ENCODE data around the gene TICAM2. TPM values are rescaled to one million over a fixed set of nuclear protein-coding genes. Genes with fewer than 3 reads are reported as not detected.
A peak's percentile ranks its signal among the peaks of the same experiment; 100 is the strongest.

The TICAM2 gene
- total RNA-seq, 4 donors from 2014 or later = 0.59 to 1.3 (median 0.78) TPM

DNA sequence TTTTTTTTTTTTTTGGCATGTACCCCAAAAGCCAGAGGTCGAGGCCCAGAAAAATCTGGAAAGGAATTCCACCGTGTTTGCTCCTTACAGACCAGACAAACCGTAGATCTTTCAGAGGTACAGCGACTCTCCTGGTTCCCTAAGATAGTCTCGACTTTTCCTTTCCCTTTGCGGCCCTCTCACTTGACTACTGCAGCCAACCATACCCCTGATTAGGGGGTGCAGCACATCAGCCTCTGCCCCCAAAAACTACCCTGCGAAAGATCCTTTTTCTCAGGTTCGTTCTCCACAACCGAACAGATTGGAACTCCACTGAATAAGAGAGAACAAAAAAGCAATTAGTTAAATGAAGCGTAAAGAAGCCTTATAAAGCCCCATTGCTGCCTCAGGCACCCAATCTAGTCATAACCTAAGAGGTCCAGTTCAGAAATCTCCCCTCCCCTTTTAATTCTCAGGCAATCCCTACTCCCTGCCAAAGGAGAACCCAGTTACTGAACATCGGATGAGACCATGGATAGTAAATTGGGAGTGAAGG, 379 bp upstream of the TICAM2 start:
- Histone ChIP-seq H3K4me3 (peak overlapping the region; percentile 74 to 93 (median 86)), H3K4me1 (peaks cover 32 to 35% of the 10 kb centered on the region in 2 donors), H3K27ac (peak overlapping the region; percentile 87 to 97 (median 94)), H3K9me3 (no peaks in the 10 kb centered on the region), H3K36me3 (no peaks in the 10 kb centered on the region), H3K27me3 (no peaks in the 10 kb centered on the region)
- peak; percentile 30 to 46 for ATAC-seq
- no peak for DNase-seq
- in situ Hi-C loops (cut with MboI; ENCODE audit: low sequenced_read_pairs in 4 of 4) = no loop called here
- intact Hi-C loops (cut with DNase I; ENCODE audit: low total_unique reads) = no loop called here
- no peak for TF ChIP-seq POLR2A (IDR thresholded peaks at IDR 0.05)
- TF ChIP-seq, protein P1, sequence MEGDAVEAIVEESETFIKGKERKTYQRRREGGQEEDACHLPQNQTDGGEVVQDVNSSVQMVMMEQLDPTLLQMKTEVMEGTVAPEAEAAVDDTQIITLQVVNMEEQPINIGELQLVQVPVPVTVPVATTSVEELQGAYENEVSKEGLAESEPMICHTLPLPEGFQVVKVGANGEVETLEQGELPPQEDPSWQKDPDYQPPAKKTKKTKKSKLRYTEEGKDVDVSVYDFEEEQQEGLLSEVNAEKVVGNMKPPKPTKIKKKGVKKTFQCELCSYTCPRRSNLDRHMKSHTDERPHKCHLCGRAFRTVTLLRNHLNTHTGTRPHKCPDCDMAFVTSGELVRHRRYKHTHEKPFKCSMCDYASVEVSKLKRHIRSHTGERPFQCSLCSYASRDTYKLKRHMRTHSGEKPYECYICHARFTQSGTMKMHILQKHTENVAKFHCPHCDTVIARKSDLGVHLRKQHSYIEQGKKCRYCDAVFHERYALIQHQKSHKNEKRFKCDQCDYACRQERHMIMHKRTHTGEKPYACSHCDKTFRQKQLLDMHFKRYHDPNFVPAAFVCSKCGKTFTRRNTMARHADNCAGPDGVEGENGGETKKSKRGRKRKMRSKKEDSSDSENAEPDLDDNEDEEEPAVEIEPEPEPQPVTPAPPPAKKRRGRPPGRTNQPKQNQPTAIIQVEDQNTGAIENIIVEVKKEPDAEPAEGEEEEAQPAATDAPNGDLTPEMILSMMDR (IDR thresholded peaks at IDR 0.05 in 4 of 5, conservative IDR thresholded peaks at IDR 0.05 in 1 of 5) = no peak

- H3K36me3 ChIP-seq = no peaks in the 10 kb centered on the region
- DNase-seq (no peak), ATAC-seq (no peak)
- intact Hi-C loops (cut with DNase I; ENCODE audit: low total_unique reads) = no loop called here
- H3K4me1 ChIP-seq = peaks cover 32 to 35% of the 10 kb centered on the region in 2 donors
- no peaks in the 10 kb centered on the region for H3K27me3 ChIP-seq
- H3K9me3 ChIP-seq = no peaks in the 10 kb centered on the region
- in situ Hi-C loops (cut with MboI; ENCODE audit: low sequenced_read_pairs in 4 of 4) = no loop called here
- TF ChIP-seq POLR2A (IDR thresholded peaks at IDR 0.05) = no peak
- peak overlapping the region; percentile 74 to 93 (median 86) for H3K4me3 ChIP-seq
- H3K27ac ChIP-seq = peak overlapping the region; percentile 87 to 97 (median 94)
Observed at GRCh38 chr5:115600766-115601165, 1.5 kb downstream of the TICAM2 start.

GRCh38 chr5:115599924-115600323, 2.4 kb downstream of the TICAM2 start:
- H3K4me3 ChIP-seq = no peak overlapping the region

GRCh38 chr5:115599502-115599901, 2.8 kb downstream of the TICAM2 start:
- ATAC-seq (peak; percentile 32 to 33), DNase-seq (peak in 1 of 2 donors; percentile 26)
- Histone ChIP-seq H3K27me3 (no peaks in the 10 kb centered on the region), H3K4me3 (no peak overlapping the region), H3K4me1 (peaks cover 36 to 41% of the 10 kb centered on the region in 2 donors), H3K36me3 (no peaks in the 10 kb centered on the region), H3K9me3 (no peaks in the 10 kb centered on the region), H3K27ac (peak overlapping the region; percentile 87 to 97 (median 94))
- TF ChIP-seq, protein P1 (IDR thresholded peaks at IDR 0.05 in 4 of 5, conservative IDR thresholded peaks at IDR 0.05 in 1 of 5) = no peak
- no peak for TF ChIP-seq POLR2A (IDR thresholded peaks at IDR 0.05)
- intact Hi-C loops (cut with DNase I; ENCODE audit: low total_unique reads) = no loop called here
- in situ Hi-C loops (cut with MboI; ENCODE audit: low sequenced_read_pairs in 4 of 4) = no loop called here

More at GRCh38 chr5:115599924-115600323, 2.4 kb downstream of the TICAM2 start:
- no peaks in the 10 kb centered on the region for H3K27me3 ChIP-seq
- DNase-seq = no peak
- peaks cover 32 to 36% of the 10 kb centered on the region in 2 donors for H3K4me1 ChIP-seq
- peak overlapping the region; percentile 87 to 97 (median 94) for H3K27ac ChIP-seq
- no peak for ATAC-seq
- in situ Hi-C loops (cut with MboI; ENCODE audit: low sequenced_read_pairs in 4 of 4) (no loop called here), intact Hi-C loops (cut with DNase I; ENCODE audit: low total_unique reads) (no loop called here)
- TF ChIP-seq POLR2A (IDR thresholded peaks at IDR 0.05) = no peak
- TF ChIP-seq, protein P1 (IDR thresholded peaks at IDR 0.05 in 4 of 5, conservative IDR thresholded peaks at IDR 0.05 in 1 of 5) = no peak
- no peaks in the 10 kb centered on the region for H3K36me3 ChIP-seq
- no peaks in the 10 kb centered on the region for H3K9me3 ChIP-seq

GRCh38 chr5:115594128-115595047, 7.9 kb downstream of the TICAM2 start:
- Histone ChIP-seq H3K4me3 (no peak overlapping the region), H3K27ac (no peak overlapping the region), H3K36me3 (no peaks in the 10 kb centered on the region), H3K27me3 (no peaks in the 10 kb centered on the region), H3K4me1 (peaks cover 44 to 49% of the 10 kb centered on the region in 2 donors), H3K9me3 (no peaks in the 10 kb centered on the region)
- TF ChIP-seq, protein P1 (IDR thresholded peaks at IDR 0.05 in 4 of 5, conservative IDR thresholded peaks at IDR 0.05 in 1 of 5) = no peak
- TF ChIP-seq POLR2A (IDR thresholded peaks at IDR 0.05) = no peak
- no peak for DNase-seq
- in situ Hi-C loops (cut with MboI; ENCODE audit: low sequenced_read_pairs in 4 of 4) (no loop called here), intact Hi-C loops (cut with DNase I; ENCODE audit: low total_unique reads) (no loop called here)
- no peak for ATAC-seq

All from gastrocnemius medialis (tissue), 4 donors.